ENCODE results near the gene FRZB.

- no peak for TF ChIP-seq CTCF (IDR thresholded peaks at IDR 0.05)
- no peak for TF ChIP-seq POLR2A (IDR thresholded peaks at IDR 0.05)
Measured at GRCh38 chr2:182868054-182868796, 1.8 kb upstream of the FRZB start.
